Measurements from ENCODE around the gene TRIM41. TPM values are rescaled to one million over a fixed set of nuclear protein-coding genes. Genes with fewer than 3 reads are reported as not detected.

TRIM41 gene
- total RNA-seq (2022; extraction: Qiagen RNA extraction): 19.0 to 28.2 TPM (median 27.0 TPM) in 5 replicates

GRCh38 chr5:181223058-181223728 is at the start of gene TRIM41:
TRIM41 (plus strand) TSS chr5:181223281; CDS start chr5:181224000, 719 bp downstream.

GRCh38 chr5:181204826-181205760 is 18.0 kb upstream of the TRIM41 start, which contains the start of gene TRIM7:
TRIM7 (minus strand) TSS chr5:181205196; CDS start chr5:181205110, 86 bp downstream.

DNA sequence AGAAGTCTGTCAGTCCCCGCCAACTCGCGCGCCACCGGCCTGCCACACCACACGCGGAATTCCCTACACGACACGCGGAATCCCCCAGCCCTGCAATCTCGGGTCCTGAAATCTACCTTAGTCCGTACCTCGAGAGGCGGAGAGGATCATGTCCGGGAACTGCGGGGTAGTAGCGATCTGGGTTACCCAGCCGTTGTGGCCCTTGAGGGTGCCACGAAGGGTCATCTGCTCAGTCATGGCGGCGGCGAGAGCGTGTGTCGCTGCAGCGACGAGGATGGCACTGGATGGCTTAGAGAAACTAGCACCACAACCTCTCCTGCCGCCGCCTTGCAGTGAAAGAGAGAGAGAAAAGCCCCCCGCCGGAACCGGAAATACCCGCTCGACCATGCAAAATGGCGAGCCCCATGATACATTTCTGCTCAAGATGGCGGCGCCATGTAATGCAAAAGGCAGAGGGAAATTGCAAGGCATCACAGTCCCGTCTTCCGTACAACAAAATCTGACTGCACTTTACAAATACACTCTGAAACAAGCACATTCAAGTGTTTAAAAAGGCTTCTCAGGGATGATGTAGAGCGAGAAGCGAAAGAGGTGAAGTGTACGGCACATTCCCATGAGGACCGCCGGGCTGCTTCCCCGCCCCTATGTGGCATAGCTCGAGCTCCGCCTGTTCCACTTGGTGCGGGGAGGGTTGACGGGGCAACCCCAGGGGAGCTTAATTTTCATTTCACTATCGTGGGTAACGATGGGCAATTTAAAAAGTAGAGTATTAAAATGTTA is 20.7 kb downstream of the TRIM41 start, which contains the start of gene RACK1:
RACK1 (minus strand) TSS at position 343 of the 780 bp plus-strand sequence; CDS start at position 237, 106 bp downstream.

GRCh38 chr5:181260720-181261319 is 37.7 kb downstream of the TRIM41 start, which contains the start of gene TRIM52:
TRIM52 (minus strand) TSS chr5:181261143; CDS start chr5:181260813, 330 bp downstream.

Other genes with a start within 250 kb of the TRIM41 start
- not detected in 5 replicates for gene BTNL3, start 234.4 kb upstream of the TRIM41 start, total RNA-seq (2022; extraction: Qiagen RNA extraction)
- 0.67 to 1.2 TPM (median 1.0 TPM) in 5 replicates for gene BTNL9, start 183.0 kb upstream of the TRIM41 start, total RNA-seq (2022; extraction: Qiagen RNA extraction)
- gene OR2V1, start 92.1 kb upstream of the TRIM41 start, total RNA-seq (2022; extraction: Qiagen RNA extraction): not detected in 5 replicates
- not detected in 5 replicates for gene OR2V2, start 75.7 kb upstream of the TRIM41 start, total RNA-seq (2022; extraction: Qiagen RNA extraction)
- 30.2 to 42.5 TPM (median 40.0 TPM) in 5 replicates for gene TRIM7, start 18.1 kb upstream of the TRIM41 start, total RNA-seq (2022; extraction: Qiagen RNA extraction)
- gene RACK1, start 20.6 kb downstream of the TRIM41 start, total RNA-seq (2022; extraction: Qiagen RNA extraction): 3,273 to 3,793 TPM (median 3,359 TPM) in 5 replicates
- gene TRIM52, start 37.9 kb downstream of the TRIM41 start, total RNA-seq (2022; extraction: Qiagen RNA extraction): 5.3 to 7.9 TPM (median 6.1 TPM) in 5 replicates
- not detected in 5 replicates for gene OR4F3, start 144.0 kb downstream of the TRIM41 start, total RNA-seq (2022; extraction: Qiagen RNA extraction)